Measurements from ENCODE around the gene FBXW7. TPM values are rescaled to one million over a fixed set of nuclear protein-coding genes. Genes with fewer than 3 reads are reported as not detected.

FBXW7 gene, protein sequence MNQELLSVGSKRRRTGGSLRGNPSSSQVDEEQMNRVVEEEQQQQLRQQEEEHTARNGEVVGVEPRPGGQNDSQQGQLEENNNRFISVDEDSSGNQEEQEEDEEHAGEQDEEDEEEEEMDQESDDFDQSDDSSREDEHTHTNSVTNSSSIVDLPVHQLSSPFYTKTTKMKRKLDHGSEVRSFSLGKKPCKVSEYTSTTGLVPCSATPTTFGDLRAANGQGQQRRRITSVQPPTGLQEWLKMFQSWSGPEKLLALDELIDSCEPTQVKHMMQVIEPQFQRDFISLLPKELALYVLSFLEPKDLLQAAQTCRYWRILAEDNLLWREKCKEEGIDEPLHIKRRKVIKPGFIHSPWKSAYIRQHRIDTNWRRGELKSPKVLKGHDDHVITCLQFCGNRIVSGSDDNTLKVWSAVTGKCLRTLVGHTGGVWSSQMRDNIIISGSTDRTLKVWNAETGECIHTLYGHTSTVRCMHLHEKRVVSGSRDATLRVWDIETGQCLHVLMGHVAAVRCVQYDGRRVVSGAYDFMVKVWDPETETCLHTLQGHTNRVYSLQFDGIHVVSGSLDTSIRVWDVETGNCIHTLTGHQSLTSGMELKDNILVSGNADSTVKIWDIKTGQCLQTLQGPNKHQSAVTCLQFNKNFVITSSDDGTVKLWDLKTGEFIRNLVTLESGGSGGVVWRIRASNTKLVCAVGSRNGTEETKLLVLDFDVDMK
- total RNA-seq = 243 TPM

DNA sequence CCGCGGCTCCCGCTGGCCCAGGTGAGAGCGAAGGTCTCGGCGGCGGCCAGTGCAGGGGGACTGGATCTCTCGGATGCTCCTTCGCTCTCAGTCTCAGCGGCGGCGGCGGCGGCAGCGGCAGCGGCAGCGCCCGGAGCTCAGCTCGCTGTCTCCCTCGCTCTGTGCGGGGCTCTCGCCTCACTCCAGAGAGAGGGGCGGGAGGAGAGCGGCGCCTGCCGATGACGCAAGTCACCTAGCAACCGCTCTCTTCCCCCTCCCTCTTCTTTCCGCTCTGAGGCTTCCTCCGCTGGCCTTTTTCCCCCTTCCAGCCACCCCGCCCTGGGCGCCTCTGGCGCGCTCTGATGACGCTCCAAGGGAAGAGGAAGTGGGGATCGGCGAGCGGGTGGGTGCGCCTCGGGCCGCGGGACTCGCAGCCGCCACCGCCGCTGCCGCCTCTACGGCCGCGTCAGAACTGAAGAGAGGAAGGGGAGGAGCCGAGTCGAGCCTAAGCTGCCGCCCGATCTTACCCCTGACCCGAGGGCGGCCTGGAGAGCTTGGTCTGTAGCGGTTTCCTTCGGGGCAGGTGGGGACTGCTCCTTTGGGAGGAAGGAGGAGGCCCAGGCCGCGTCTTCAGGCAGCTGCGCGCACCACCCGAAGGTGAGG is at the start of gene FBXW7:
Gene FBXW7 (minus strand): TSS at position 190 of the 642 bp plus-strand sequence. CDS start 124,289 bp downstream, outside the sequence.

Other genes with a start within 250 kb of the FBXW7 start
- 1.6 TPM for gene TMEM154, start 143.9 kb upstream of the FBXW7 start, total RNA-seq
- 9.6 TPM for gene TIGD4, start 243.6 kb upstream of the FBXW7 start, total RNA-seq
- 60.7 TPM for gene ARFIP1, start 243.9 kb upstream of the FBXW7 start, total RNA-seq

All from camera-type eye (tissue), 1 donor.